GM12873 (cell line): ENCODE results near the gene PRR5L.

Experiments
- TF ChIP-seq, protein P1 (sequence below): IDR thresholded peaks from 2 replicates; pipeline ENCODE4 v1.5.1; 2012; ENCODE audit warnings: low read depth, mild to moderate bottlenecking, moderate library complexity, low read length, control low read depth; ENCODE audit not compliant: insufficient read depth; ENCODE audit errors: missing control alignments

The PRR5L gene

DNA sequence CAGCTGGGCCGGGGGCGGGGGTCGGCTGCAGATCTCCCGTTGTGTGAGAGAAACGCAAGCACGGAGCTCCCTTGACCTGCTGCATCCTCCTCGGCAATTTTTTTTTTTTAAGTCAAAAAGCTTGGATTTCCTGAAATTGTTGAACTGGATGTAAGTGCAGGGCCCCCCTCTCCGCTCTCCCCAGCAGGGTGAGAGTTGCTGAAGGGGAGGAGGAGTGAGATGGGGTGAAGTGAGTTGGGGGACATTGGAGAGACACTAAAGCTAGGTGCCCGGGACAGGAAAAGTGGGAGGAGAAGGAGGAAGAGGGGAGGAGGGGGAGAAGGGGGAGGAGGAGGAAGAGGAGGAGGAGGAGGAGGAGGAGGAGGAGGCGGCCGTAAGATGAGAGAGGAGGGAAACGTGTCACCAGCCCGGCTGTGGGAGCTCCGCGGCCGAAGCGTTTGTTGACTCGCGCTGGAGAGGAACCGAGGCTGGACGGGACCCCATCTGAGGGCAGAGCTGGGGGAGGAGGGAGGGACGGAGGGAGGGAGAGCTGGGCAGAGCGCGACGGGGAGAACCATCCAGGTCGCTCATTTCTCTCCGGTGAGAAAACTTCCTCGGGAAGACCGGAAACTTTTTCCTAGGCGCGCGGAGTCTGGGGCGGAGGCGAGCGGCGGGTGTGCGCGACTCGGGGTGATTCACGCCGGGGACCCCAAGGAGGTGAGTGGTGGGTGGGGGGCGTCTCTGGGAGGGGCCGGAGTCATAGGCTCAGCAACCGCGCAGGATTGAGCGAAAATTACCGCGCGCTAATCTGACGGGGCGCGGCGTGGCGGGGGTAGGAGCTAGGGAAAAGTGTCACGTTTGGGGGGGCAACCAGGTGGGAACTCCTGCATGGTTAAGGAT lies 80.2 kb downstream of the PRR5L start:
- TF ChIP-seq, protein P1, sequence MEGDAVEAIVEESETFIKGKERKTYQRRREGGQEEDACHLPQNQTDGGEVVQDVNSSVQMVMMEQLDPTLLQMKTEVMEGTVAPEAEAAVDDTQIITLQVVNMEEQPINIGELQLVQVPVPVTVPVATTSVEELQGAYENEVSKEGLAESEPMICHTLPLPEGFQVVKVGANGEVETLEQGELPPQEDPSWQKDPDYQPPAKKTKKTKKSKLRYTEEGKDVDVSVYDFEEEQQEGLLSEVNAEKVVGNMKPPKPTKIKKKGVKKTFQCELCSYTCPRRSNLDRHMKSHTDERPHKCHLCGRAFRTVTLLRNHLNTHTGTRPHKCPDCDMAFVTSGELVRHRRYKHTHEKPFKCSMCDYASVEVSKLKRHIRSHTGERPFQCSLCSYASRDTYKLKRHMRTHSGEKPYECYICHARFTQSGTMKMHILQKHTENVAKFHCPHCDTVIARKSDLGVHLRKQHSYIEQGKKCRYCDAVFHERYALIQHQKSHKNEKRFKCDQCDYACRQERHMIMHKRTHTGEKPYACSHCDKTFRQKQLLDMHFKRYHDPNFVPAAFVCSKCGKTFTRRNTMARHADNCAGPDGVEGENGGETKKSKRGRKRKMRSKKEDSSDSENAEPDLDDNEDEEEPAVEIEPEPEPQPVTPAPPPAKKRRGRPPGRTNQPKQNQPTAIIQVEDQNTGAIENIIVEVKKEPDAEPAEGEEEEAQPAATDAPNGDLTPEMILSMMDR, result no peak

DNA sequence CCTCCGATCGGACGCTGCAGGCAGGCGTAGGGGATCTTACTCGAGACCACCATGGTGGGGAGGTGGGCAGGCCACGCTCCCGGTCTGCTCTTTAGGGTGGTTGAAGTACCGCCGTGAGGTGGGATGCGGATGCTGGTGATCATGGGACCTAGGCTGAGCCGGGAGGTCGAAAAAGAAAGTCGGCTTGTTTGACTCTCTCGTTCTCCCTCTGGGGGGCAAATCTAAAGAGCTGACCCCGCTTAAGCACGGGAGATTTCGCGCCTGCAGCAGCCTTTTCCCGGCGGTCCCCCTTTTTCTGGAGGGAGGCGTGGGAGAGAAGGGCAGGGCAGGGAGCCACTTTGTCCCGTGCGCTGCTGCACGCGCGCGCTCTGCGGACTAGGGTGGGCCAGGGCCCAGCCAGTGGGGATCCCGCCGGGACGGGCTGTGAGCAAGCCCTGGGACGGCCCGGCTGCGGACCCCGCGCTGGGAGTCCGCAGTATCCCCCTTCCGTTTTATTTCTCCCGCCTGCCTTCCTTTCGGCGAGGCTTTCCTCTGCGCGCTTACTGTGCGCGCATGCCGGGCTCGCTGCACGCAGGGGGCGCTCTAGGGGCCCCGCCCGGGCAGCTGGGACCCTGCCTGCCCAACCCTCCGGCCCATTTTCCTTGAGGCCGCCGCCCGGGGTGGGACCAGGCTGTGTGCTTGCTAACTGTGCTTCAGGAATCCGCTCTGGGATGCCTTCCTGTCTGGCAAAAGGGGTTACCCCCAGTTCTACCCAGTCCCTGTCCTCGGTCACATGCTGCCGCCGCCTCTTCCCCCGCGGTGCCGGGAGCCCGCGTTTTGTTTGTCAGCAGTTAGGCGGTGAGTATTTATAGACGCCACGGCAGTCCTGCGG lies 81.0 kb downstream of the PRR5L start:
- TF ChIP-seq, protein P1, result peak; percentile 67

DNA sequence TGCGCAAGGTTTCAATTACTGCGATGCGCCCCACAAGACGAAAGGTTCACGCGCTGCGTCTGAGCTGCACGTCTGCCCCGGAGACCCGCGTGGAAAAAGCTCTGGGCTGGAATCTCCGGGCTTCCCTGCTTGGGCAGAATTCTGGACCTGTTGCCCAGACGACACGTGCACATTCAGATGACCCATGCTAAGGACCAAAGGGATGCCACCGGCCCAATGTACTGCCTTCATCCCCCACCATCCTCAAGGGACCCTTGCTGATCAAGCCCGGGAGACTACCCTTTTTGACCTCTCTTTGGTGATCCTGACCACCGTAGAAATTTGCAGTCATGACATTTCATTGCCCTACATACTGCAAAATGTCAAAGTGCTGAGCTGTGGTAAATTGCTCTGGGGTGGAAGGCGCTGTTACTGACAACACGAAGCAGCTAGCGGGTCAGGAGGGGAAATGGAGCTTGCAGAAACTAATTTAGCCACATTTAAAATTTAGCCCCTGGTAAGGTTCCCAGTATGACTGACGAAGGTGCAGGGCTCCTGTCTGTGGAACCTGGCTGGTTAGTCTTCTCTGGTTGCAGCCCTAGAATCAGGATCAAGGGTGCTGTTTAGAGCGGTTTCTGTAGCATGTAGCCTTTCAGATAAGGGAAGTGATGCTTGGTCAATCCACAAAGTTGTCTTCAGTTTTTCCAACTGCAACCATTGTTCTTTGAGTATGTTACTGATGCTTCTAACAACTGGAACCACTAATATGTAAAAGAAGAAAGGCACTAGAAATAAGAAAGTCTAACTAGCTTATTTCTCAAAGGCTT lies 81.9 kb downstream of the PRR5L start:
- TF ChIP-seq, protein P1, result no peak

DNA sequence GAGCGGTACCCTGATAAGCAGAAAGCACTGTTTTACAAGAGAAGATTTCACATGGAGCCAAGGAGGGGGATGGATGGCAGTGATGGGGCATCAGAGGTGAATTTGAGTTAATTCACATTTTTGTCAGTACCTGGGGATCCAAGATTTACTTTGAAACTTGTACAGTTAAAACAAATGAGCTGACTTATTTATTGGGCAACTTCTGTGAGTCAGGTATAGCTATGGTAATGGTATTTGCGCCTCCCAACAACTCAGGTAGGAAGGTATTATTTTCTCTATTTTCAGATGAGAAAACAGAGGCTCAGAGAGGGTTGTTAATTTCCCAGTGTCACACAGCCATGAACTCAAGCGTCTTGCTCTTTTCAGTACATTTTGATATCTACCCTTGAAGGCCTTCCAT lies 83.6 kb downstream of the PRR5L start:
- TF ChIP-seq, protein P1, result no peak

DNA sequence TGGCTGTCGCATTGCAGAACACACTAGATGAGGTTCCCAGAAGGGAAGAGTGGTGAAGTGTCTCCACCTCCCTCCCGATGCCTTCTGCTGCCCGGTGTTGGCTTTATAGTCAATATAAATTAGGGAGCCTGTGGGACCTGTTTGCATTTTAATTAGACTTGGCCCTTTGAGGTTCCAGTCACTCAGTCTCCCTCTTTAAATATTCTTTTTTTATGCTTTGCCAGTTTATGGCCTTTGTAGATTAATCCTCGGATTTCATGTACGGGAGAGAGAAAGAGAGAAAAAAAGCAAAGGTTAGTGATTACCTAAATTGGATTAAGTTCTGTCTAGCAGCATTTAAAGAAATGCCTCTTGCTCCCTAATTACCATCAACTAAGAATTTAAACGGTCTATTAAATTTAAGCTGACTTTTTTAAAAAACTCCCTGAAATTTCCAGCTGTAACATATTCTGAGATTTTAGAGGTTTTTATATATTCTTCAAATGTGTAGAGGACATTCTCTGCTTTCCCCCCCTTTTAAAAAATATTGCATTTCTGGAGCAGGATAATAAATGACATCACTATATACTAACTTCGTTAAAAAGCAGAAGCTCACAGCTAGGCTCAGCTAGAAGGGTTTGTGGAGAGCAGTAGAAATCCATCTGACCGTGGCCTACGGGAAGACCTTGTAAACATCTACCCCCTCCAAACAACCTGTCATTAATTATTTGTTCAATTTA lies 84.4 kb downstream of the PRR5L start:
- TF ChIP-seq, protein P1, result no peak

DNA sequence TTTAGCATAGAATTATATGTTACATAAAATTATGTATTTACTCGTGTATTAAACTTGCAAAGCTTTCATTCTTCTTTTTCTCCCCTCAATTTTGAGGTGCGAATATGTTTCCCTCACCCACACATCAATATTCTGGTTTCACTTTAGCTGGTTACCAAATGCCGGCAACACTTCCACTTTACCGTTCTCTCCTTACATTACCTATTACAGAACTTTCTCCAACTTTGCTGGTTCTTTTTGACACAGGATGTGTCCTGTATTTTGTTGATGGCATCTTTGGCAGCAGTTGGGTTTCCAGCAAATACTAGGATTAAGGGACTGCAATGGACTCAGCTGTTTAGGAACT lies 84.9 kb downstream of the PRR5L start:
- TF ChIP-seq, protein P1, result no peak
